Measurements from ENCODE around the gene SNTA1.
"Not testable (repeated sequence)": the region's sequence is repeated elsewhere in the genome, so short reads cannot be mapped to it uniquely, and the experiment has no call there.

SNTA1 gene

DNA sequence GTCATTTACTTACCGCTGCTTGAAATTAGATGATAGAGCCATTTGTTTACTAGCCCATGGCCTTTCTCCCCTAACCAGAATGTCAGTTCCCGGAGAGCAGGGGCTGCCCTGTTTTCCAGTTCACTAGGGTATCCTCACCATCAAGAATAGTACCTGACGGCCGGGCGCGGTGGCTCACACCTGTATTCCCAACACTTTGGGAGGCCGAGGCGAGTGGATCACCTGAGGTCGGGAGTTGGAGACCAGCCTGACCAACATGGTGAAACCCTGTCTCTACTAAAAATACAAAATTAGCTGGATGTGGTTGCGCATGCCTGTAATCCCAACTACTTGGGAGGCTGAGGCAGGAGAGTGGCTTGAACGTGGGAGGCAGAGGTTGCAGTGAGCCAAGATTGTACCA lies 19.7 kb downstream of the SNTA1 start:
- not testable (repeated sequence) for DNase-seq

DNA sequence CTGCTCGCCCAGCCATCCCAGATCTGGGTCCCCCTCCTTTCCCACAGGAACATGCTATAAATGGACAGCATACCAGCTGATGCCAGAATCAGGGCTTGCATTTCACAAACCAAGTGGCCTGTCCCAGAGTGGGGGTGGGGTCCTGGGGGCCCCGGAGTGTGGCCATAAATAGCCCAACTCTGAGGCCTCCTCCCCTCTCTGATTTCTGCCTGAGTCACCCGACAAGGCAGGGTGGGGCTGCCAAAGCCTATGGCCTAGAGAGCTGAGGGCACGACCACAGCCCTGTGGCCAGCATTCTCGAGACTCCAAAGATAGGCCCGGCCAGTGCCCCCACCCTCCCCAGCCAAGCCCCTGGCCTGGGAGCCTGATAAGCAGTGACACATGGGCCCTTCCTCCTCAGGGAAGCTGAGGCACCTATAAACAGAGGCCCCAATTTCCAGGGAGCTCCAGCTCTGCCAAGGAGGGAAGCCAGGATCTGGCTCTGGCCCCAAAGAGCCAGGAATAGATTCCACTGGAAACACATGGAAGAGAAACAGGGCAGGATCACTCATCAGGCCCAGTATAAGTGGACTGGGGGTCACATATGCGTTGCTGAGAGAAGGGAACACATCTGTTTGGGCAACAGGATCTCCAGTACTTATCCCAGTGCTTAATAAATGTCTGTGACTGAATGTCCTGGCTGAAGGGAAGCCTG lies 20.3 kb downstream of the SNTA1 start:
- no peak for DNase-seq

DNA sequence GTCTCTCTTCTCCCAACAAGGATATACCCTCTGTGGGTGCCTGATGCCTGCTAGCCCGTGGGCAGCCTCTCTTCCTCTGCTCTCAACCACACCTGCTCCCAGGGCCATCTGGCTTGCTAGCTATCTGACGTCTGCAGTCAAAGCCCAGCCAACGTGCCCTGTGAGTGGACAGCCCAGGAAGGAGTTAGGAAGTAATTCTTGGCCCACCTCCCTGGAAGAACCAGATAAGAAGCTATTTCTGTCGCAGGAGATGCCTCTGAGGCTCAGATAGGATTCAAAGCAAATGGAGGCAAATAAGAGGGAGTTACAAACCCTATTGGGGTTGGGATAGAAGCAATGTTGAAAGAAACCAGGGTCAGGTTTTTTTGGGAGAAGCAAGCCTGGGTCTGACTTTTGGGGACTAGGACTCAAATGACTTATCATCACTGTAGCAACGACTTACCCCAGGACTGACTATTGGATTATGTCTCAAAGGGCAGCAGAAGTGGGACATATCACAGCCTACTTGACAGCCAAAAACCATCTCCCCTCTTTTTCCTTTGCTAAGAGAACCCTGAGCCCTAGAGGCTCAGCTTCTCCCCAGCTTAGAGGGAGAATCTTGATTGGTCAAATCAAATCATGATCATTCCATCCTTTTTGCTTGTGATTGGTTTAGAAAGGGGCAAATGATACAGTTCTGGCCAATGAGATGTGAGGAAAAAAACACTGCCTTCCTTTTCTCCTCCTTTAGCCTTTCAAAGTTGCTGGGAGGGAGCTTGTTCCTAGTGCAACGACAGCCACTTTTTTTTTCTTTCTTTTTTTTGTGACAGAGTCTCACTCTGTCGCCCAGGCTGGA lies 24.2 kb downstream of the SNTA1 start:
- DNase-seq = no peak

DNA sequence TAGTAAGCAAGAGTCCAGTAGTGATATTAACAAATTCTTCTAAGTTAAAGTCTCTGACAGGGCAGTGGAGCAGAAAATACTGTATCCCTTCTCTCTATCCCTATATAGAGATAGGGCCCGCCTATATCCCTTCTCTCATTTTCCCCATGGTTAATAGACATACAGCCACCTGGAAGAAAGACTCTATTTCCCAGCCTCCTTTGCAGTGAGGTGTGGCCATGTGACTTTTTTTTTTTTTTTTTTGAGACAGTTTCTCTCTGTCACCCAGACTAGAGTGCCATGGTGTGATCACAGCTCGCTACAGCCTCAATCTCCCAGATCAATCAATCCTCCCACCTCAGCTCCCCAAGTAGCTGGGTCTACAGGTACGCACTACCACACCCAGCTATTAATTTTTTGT lies 25.5 kb downstream of the SNTA1 start:
- no peak for DNase-seq

DNA sequence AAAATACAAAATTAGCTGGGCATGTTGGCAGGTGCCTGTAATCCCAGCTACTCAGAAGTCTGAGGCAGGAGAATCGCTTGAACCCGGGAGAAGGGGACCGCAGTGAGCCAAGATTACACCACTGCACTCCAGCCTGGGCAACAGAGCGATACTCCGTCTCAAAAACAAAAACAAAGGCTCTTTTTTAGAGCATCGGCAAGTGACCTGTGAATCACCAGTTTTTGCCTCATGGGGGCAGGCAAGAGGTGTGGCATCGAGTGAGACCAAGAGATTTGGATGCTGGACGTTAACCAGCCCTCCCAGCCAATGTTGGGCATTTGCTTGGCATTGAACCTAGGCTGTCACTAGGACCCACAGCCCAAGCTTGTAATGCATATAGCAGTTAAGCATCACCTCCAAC lies 27.6 kb downstream of the SNTA1 start:
- no peak for DNase-seq

DNA sequence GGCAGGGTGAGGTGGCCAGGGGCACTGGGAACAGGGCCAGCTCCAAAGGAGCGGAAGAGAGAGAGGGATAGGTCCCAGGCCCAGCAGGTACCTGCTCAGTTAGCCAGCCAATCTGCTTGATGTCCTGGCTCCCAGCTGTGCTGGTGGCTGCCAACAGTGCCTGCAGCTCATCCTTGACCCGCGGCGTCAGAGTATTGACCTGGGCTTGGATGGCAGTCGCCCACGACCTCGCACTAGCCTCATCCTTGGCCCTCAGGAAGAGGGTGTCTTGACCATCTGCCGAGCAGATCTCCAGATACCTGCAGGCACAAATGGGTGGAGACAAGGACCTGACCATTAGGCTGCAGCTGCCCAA lies 31.1 kb downstream of the SNTA1 start:
- DNase-seq = no peak

DNA sequence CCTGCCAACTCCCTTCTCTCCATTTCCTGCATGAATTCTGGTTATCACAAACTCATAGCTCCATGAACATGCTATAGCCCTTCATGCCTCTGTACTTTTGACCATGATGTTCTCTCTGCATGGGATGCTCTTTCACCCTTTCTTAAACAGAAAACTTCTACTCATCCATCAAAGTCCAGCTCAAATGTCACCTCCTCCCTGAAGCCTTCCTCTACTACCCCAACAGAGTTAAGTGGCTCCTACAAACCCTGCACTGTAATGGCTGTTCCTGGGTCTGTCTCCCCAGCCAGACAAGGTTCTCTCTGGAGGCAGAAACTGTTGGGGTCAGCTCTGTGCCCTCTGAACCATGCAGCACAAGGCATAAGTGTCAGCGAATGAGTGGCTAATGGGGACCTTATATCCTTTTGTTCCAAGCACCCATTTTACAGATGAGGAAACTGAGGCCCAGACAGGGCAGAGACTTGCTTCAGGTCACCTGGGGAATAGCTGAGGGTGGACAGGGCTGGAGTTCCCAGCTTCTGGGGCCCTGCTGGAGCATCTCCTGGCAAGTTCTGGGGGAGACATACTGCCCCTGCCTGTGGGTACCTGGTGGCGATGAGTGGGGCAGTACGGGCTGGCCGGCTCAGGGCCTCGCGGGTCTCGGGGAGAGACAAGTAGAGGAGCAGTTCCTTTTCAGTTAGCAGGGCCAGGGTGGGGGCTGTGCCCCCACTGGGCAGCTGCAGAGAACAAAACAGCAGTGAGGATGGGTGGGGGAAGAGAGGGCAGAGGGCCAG lies 31.7 kb downstream of the SNTA1 start:
- DNase-seq = no peak

DNA sequence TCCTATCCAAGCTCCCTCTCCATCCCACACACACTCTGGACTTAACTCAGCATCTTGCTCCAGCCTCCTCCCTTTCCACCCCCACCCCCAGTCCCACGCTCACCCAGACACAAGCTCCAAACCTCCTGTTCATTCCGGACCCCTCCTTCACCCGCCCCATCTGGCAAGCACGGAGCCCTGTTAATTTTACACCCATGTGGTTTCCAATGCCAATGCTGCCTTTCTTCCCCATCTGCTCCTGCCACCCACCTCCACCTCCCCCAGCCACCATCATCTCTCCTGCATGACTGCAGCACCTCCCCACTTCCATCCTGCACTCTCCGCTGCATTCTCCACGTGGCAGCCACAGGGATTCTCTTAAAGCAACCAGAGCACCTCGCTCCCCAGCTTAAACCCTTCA lies 32.3 kb downstream of the SNTA1 start:
- DNase-seq = no peak

DNA sequence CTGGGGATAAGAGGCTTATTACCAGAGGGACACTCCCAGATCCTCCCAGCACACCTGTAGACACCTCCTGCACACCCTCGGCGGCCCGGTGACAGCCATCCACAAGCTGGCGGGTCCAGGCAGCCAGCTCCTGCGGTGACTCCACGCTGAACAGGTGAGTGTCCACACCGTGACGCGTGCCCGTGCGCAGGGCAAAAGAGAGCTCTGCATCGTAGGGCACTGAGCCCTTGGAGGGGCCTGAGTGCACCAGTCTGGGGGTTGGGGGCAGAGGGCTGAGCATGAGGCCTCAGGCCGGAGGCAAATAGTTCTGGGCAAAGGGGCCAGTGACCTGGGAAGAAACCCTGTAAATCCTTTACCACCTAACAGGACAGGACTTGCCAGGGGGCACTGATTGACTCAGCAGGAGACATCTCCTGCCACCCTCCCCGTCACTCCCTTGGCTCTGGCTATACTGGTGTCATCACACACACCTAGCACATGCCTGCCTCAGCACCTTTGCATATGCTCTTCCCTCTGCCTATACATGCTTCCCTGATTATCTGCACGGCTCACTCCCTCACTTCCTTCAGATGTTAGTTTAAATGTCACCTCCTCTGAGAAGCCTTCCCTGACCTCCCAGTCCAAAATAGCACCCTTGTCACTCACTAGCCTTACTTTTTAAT lies 33.4 kb downstream of the SNTA1 start:
- no peak for DNase-seq

DNA sequence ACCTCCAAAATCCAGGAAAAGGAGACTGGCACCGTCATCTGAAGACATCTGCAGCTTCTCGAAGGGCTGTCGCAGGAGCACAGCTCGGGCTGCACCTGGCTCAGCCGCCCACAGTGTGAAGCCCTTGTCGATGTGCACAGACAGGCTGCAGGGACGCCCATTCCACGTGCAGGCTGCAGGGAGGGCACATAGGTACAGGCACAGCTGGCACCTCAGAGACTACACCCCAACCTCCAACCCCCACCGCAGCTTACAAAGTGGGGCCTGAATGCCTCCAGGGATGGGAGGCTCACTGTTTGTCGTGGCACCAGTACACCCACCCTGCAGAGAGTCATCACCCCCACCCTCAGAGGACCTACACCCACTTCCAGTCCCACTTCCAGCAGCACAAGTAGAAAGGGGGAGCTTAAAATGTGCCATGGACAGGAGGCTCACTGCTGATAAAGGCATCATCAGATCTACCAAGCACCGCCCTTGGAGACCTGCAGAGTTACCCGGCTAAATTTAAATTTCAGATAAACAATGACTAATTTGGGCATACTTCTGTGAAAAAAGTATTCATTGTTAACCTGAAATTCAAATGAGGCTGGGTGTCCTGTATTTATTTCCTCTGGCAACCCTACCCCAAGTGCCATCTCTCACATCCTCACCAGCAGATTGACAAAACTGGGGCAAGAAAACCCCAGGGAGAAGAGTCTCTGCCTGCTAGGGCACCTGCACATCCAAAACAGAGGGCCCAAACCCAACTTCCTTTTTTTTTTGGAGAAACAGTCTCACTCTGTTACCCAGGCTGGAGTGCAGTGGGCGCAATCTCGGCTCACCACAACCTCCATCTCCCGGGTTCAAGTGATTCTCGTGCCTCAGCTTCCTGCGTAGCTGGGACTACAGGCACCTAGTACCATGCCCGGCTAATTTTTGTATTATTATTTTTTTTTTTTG lies 34.6 kb downstream of the SNTA1 start:
- no peak for DNase-seq

DNA sequence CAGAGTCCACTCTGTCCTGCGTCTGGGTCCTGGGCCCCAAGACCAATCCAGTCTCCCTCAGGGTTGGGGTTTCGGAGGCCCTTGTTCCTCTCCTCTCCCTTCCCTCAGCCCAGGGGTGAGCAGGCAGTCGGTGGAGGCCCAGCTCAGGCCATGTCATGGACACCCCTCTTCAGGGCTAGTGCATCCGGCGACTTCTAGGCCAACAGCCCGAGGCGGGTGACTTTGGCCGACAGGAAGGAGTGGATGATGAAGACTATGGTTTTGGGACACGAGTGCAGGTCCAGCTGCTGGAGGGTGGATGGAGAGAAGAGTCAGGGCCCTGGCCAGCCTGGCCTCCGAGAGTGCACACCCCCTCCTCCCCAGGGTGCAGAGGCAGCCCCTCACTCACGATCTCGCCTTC lies 35.2 kb downstream of the SNTA1 start:
- DNase-seq = no peak

DNA sequence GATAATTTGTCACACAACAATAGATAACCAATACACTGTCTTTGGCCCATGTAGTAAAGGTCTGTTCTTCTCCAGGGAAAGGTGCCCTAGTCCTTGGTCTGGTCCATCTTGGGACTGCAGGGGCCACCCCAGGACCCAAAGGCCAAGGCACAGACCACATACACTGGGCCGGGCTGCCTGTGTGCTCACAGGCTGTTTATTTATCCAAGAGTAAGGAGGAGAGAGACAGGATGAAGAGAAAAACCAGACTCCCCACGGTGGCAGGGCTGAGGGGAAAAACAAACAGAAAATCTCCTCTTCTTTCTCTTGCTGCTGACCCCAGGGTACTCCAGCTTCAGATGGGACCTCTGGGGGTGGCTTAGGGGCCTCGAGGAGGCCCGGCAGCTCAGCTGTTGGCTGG lies 35.8 kb downstream of the SNTA1 start:
- DNase-seq = no peak

DNA sequence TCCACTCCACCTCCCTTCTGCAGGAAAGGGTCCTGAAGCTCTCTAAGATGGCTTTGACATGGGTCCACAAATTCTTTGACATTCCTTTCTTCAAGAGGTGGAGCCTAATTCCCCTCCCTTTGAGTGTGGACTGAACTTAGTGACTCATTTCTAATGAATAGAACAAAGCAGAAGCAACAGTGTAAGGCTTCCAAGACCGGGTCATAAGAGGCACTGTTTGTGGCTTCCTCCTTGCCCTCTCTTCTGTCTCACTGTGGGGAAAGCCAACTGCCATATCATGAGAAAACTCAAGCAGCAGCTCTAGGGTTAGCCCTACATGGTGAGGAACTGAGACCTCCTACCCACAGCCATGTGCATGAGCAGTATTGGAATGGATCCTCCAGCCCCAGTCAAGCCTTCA lies 36.3 kb downstream of the SNTA1 start:
- no peak for DNase-seq

DNA sequence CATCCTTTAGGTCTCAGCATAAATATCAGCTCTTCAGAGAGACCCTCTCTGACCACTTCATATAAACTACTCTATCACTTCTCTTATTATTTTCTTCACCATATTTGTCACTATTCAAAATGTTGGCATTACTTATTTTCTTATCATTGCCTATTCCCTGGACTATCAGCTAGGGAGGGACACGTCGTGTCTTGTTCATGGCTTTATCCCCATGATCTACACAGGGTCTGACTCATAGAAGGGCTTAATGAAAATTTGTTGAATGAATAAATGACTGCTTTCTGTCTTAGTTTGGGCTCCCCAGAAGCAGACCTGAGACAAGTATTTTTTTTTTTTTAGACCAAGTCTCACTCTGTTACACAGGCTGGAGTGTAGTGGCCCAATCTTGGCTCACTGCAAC lies 39.3 kb downstream of the SNTA1 start:
- no peak for DNase-seq

DNA sequence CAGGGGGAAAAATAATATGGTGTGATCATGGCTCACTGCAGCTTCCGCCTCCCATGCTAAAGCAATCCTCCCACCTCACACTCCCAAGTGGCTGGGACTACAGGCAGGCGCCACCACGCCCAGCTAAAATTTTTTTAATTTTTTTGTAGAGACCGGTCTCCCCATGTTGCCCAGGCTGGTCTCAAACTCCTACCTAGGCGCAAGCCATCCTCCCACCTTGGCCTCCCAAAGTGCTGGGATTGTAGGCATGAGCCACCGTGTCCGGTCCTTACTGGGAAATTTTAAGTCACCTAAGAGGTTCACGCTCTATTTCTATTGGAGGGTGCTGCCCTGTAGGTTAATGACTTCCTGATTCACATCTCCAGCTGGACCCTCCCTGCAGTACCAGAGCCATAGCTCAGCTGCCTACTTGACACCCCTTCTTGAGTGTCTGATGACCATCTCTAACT lies 41.6 kb downstream of the SNTA1 start:
- DNase-seq = no peak

DNA sequence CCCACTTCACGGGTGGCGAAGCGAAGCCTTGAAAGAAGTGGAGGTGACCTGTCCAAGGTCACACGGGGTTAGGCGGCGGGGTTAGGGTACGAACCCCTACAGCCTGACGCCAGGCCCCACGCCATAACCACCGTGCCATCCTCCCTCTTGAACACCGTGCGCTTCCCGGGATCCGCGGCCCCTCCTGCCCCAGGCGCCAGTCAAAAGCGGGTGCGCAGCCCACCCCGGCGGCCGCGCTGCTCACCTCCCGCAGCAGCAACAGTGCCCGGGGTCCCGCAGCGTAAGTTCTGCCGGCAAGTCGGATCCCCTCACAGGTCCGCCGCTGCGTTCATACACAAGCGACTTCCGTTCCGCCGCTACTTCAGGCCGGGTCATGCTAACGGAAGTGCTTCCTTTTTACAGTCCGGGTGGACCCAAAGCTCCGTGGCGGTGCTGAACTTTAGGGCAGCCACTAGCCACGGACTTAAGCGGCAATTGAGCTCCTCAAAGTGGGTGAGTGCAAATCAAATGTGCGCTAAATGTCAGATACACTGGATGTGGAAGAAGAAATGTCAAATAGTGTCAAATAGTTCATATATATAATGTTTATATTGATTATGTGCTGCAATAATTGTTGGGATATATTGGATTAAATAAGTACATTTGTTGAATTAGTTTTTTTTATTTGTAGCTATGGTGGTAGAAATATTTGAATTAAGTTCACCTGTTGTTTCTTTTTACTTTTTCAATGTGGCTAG lies 42.2 kb downstream of the SNTA1 start, which contains the start of gene CDK5RAP1:
Gene CDK5RAP1 (minus strand): TSS at position 336 of the 737 bp plus-strand sequence. CDS start 4,455 bp downstream, outside the sequence.
- DNase-seq = peak; percentile 81

DNA sequence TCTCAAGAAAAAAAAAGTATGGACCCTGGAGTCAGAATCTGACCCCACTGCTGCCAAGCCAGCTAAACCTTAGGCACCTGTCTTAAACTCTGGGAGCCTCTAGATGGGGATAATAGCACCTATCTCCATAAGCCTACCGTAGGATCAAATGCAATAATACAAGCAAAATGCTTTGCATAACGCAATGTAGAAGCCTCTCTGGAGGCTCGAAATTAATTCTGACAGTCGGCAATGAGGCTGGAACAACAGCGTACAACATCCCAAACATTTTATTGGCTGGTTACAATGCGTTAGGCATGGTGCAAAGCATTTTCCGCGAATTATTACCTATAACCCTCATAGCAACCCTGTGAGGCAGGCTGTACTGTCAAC lies 42.8 kb downstream of the SNTA1 start:
- DNase-seq = no peak

DNA sequence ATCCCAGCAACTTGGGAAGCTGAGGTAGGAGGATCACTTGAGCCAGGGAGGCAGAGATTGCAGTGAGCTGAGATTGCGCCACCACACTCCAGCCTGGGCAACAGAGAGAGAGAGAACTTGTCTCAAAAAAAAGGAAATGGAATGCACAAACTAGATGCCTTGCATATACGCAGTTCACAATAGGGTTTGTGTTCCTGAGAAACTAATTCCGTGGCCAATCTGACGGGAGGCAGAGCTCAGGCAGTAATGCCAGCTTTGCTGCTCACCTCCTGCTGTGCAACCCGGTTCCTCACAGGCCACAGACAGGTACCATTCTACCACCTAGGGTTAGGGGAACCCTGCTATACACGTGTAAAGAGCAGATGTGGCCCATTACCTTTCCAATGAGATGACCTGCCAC lies 43.6 kb downstream of the SNTA1 start:
- DNase-seq = no peak

DNA sequence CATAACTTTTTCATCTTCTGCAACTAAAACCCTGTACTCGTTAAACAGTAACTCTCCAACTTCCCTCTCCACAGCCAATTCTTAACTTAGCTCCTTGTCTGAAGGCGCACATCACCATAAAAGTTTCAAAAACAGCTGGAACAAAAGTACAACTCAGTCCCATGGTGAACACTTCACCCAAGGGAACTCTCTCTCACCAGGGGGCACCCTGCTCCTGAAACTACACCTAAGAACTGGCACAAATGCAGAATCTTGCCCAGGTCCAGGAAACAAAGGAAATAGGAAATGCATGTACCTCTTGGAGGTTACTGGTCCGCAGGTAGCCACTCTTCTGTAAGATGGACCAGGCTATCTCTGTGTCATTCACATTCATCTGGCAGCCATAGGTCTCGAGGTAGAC lies 48.8 kb downstream of the SNTA1 start:
- no peak for DNase-seq

DNA sequence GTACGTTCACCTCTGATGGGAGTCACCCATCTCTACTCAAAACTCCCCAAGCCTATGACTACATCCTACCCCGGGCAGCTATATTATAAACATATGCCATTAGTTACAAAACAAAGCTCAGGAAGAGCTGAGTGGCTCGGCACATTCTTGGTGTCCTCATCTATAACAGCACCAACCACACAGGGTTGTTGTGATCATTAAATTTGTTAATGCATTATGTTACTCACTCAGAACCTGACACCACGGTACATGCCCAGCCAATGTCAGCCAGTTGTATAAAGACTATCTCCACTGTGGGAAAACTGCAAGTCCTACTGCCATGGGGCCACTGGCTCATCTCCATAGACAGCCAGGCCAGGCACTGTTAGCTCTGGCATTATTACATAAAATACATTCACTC lies 50.0 kb downstream of the SNTA1 start:
- DNase-seq = no peak

DNA sequence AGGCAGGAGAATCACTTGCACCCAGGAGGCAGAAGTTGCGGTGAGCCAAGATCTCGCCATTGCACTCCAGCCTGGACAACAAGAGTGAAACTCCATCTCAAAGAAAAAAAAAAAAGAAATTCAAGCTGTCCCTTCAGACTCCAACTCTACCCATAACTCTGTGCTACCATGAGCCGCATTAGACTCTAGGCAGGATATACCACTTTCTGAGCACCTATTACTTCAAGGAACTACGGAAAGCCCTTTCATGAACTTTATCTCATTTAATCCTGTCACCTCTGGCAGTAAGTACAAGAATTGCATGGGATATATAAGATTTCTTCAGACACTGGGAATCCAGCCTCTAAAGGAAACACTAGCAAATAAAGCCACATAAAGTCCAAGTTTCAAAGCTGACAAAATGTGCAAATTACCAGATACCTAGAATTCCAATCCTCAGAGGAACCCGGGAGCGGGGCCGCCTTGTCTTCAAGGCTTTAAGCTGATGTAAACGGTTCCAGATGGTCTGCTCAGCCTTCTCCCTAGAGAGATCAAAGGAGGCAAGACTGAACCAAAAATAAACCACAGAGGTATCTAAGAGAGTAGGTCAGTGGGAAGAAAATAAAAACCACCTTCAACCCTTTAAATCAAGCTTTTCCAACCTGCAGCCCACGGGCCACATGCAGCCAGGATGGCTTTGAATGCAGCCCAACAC lies 51.7 kb downstream of the SNTA1 start:
- DNase-seq = no peak
